Mesothelial cell of epicardium (in vitro differentiated cells): Measurements from ENCODE around the gene HLA-DPA1. TPM values are rescaled to one million over a fixed set of nuclear protein-coding genes. Genes with fewer than 3 reads are reported as not detected.

ENCODE experiments used
- DNase-seq, 2 experiments: peaks; one replicate each; pipeline ENCODE4 v3.0.0; 2021; ENCODE audit warnings: low spot score in 2 of 2; ENCODE audit not compliant: unreplicated experiment in 2 of 2
- H3K27ac Mint-ChIP-seq: 2 replicates; pipeline ENCODE4 v1.8.0; 2021; ENCODE audit warnings: mixed read lengths
- H3K27me3 Mint-ChIP-seq: 2 replicates; pipeline ENCODE4 v1.8.0; 2021; ENCODE audit warnings: low read depth, mixed read lengths
- H3K36me3 Mint-ChIP-seq: 2 replicates; pipeline ENCODE4 v1.8.0; 2021; ENCODE audit warnings: mixed read lengths
- H3K4me1 Mint-ChIP-seq: 2 replicates; pipeline ENCODE4 v1.8.0; 2021; ENCODE audit warnings: mixed read lengths
- H3K4me3 Mint-ChIP-seq: 2 replicates; pipeline ENCODE4 v1.8.0; 2021; ENCODE audit warnings: mild to moderate bottlenecking, moderate library complexity, mixed read lengths
- H3K9me3 Mint-ChIP-seq: 2 replicates; pipeline ENCODE4 v1.8.0; 2021; ENCODE audit warnings: mixed read lengths
- CTCF ChIP-seq: fragments of 200-600 bp; sonication (generic); IDR thresholded peaks from one replicate; pipeline ENCODE4 v1.5.0; 2021; ENCODE audit warnings: antibody characterized with exemption; ENCODE audit not compliant: unreplicated experiment
- total RNA-seq: library from RNA; stranded (reverse); gene quantifications from 3 replicates; pipeline ENCODE4 v1.2.1, GENCODE V29; 2021

Gene HLA-DPA1
- total RNA-seq, 1 donor from 2014 or later, result 2.2 TPM

- no peaks in the 10 kb centered on the region for H3K36me3 Mint-ChIP-seq
- no peak for DNase-seq
- H3K4me3 Mint-ChIP-seq, result no peak overlapping the region
- H3K27ac Mint-ChIP-seq, result no peak overlapping the region
- peaks cover 1% of the 10 kb centered on the region for H3K9me3 Mint-ChIP-seq
- H3K27me3 Mint-ChIP-seq, result peaks cover 74% of the 10 kb centered on the region
- TF ChIP-seq CTCF, result no peak
- peaks cover 6% of the 10 kb centered on the region for H3K4me1 Mint-ChIP-seq
These were observed 43.9 kb downstream of the HLA-DPA1 start for GRCh38 chr6:33029328-33030184.

GRCh38 chr6:33028220-33028849 lies 45.1 kb downstream of the HLA-DPA1 start:
- TF ChIP-seq CTCF, result no peak
- Mint-ChIP-seq H3K36me3 (no peaks in the 10 kb centered on the region), H3K27me3 (peaks cover 71% of the 10 kb centered on the region), H3K9me3 (no peaks in the 10 kb centered on the region), H3K4me1 (peaks cover 6% of the 10 kb centered on the region), H3K27ac (no peak overlapping the region), H3K4me3 (no peak overlapping the region)
- no peak for DNase-seq

- Mint-ChIP-seq H3K27ac (no peak overlapping the region), H3K27me3 (peaks cover 55% of the 10 kb centered on the region), H3K4me3 (no peak overlapping the region), H3K9me3 (no peaks in the 10 kb centered on the region), H3K36me3 (no peaks in the 10 kb centered on the region), H3K4me1 (peaks cover 5% of the 10 kb centered on the region)
- no peak for TF ChIP-seq CTCF
- DNase-seq, result no peak
These were observed 48.9 kb downstream of the HLA-DPA1 start for GRCh38 chr6:33024521-33024920.

- no peak for TF ChIP-seq CTCF
- H3K36me3 Mint-ChIP-seq, result no peaks in the 10 kb centered on the region
- H3K4me1 Mint-ChIP-seq, result no peaks in the 10 kb centered on the region
- no peak for DNase-seq
- H3K27me3 Mint-ChIP-seq, result peaks cover 58% of the 10 kb centered on the region
- no peaks in the 10 kb centered on the region for H3K9me3 Mint-ChIP-seq
- H3K4me3 Mint-ChIP-seq, result no peak overlapping the region
- H3K27ac Mint-ChIP-seq, result no peak overlapping the region
These were observed 49.9 kb downstream of the HLA-DPA1 start for GRCh38 chr6:33023536-33023935.

- H3K9me3 Mint-ChIP-seq, result no peaks in the 10 kb centered on the region
- no peak for DNase-seq
- H3K4me3 Mint-ChIP-seq, result no peak overlapping the region
These were observed 51.5 kb downstream of the HLA-DPA1 start for GRCh38 chr6:33021917-33022316.

More at GRCh38 chr6:33021917-33022316, 51.5 kb downstream of the HLA-DPA1 start:
- Mint-ChIP-seq H3K27me3 (peaks cover 66% of the 10 kb centered on the region), H3K4me1 (no peaks in the 10 kb centered on the region), H3K36me3 (no peaks in the 10 kb centered on the region), H3K27ac (no peak overlapping the region)
- no peak for TF ChIP-seq CTCF
